Adrenal gland (tissue), 12 donors: ENCODE results near the gene SLC35G3. TPM values are rescaled to one million over a fixed set of nuclear protein-coding genes. Genes with fewer than 3 reads are reported as not detected.

Source experiments
- DNase-seq, 7 donors: peaks; one replicate each; pipeline ENCODE4 v3.0.0-alpha.2; 2019 to 2020
- H3K27ac ChIP-seq, 5 donors: fragments of 200-600 bp; sonication (generic) in 4 of 5; 1 replicate in 3 of 5; 2 replicates in 2 of 5; pipeline versions ENCODE4 v1.5.1 to v1.8.0; 2016 to 2020; ENCODE audit warnings: mild to moderate bottlenecking in 1 of 5
- H3K27me3 ChIP-seq: fragments of 200-600 bp; 2 replicates; pipeline ENCODE4 v1.8.0; 2021
- H3K36me3 ChIP-seq, 2 donors: fragments of 200-600 bp; replicated peaks in 1 of 2; 1 replicate in 1 of 2; 2 replicates in 1 of 2; pipeline versions ENCODE4 v1.5.1 to v1.8.0; 2018 to 2022
- H3K4me1 ChIP-seq, 2 donors: fragments of 200-600 bp; replicated peaks in 1 of 2; 1 replicate in 1 of 2; 2 replicates in 1 of 2; pipeline versions ENCODE4 v1.5.1 to v1.8.0; 2018 to 2021
- H3K4me3 ChIP-seq, 4 donors: fragments of 200-600 bp; sonication (generic) in 3 of 4; one replicate each; pipeline ENCODE4 v1.5.1; 2016 to 2018
- H3K9me3 ChIP-seq, 3 donors: fragments of 200-600 bp; sonication (generic) in 1 of 3; replicated peaks in 1 of 3; 1 replicate in 2 of 3; 2 replicates in 1 of 3; pipeline versions ENCODE4 v1.5.1 to v1.8.0; 2016 to 2021
- POLR2A ChIP-seq, 2 donors: fragments of 450-650 bp; IDR thresholded peaks; one replicate each; pipeline ENCODE4 v1.6.1; 2017; ENCODE audit warnings: antibody characterized with exemption in 2 of 2, mild to moderate bottlenecking in 2 of 2, moderate library complexity in 1 of 2
- WGBS, 4 donors: extraction: QIAGEN DNeasy Blood & Tissue Kit in 2 of 4; methylation state at CpG; one replicate each; pipeline versions ENCODE4 v1.1.5 to v1.1.7; 2013 to 2017; 5-methylcytosine and 5-hydroxymethylcytosine counted together
- intact Hi-C, 2 donors: fragments of 100-400 bp; cut with DNase I; formaldehyde crosslinking; loops; one replicate each; pipeline versions ENCODE4 v1.14.1 to v1.15.0; 2022 to 2023
- polyA plus RNA-seq, 3 donors: library from polyadenylated mRNA; stranded (reverse); fragments of 200-250 nt in 2 of 3; fragments of 350-450 nt in 1 of 3; fragmentation: Illumina TruSeq in 1 of 3; extraction: RNeasy Lipid Tissue Mini Kit (QIAGEN cat#74804) in 1 of 3; gene quantifications; one replicate each; pipeline ENCODE4 v1.2.3, GENCODE V29; 2013 to 2014
- total RNA-seq, 9 donors: library from RNA; depleted of rRNA in 4 of 9; stranded (reverse); fragments of >200 nt in 4 of 9; fragments of 120-200 nt in 1 of 9; fragmentation: NEBNext Ultra II Directional in 1 of 9; extraction: Animal tissue kit (Norgen Biotek cat#: 25700) in 1 of 9; gene quantifications; one replicate each; pipeline versions ENCODE4 v1.1.0 to v1.2.4, GENCODE V29; 2013 to 2023
- TF ChIP-seq, protein P1 (sequence below), 6 experiments: fragments of 450-650 bp in 4 of 6; fragments of 200-600 bp in 2 of 6; sonication (generic) in 1 of 6; IDR thresholded peaks; 1 replicate in 5 of 6; 2 replicates in 1 of 6; pipeline versions ENCODE4 v1.5.1 to v1.8.0; 2016 to 2021; ENCODE audit warnings: antibody characterized with exemption in 6 of 6, mild to moderate bottlenecking in 2 of 6, moderate library complexity in 1 of 6
- donor health status: healthy with polysubstance abuse.
- donor health status: Bipolar disorder and iron deficiency.
- donor health status: DM: yes; HTN: yes; CAD: no.
- donor health status: DM: no; HTN: no; CAD: no.
- donor health status: DM: no; HTN: no; CAD: no.
- donor health status: DM: yes; HTN: yes; CAD: no.

Gene SLC35G3
- total and polyA plus RNA-seq, 12 donors, result not detected

DNA sequence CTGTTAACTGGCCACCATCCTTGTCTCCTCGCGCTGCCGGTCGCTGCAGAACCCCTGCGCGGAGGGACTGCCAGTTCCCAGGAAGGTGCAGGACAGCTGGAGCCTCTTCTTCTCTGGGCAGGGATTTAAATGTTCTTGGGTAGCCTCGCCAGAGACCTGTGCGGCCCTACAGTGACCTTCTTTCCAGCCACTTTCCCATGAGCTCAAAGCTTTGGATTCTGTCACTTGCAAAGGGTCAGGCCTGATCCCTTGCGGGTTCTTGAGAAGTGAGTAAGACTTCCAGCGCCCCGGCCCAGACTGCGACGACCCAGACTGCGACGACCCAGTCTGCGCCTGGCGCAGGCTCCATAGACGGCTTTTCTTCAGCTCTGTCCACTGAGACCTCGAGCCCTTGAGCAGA, 47.3 kb upstream of the SLC35G3 start:
- H3K4me3 ChIP-seq, result peak overlapping the region in 2 of 4 donors; percentile 73 to 78
- H3K27me3 ChIP-seq, result no peaks in the 10 kb centered on the region
- 89 to 99% (median 91%) methylated on average over 15 to 19 of the region's 19 CpGs for WGBS, 4 donors
- TF ChIP-seq, protein P1, sequence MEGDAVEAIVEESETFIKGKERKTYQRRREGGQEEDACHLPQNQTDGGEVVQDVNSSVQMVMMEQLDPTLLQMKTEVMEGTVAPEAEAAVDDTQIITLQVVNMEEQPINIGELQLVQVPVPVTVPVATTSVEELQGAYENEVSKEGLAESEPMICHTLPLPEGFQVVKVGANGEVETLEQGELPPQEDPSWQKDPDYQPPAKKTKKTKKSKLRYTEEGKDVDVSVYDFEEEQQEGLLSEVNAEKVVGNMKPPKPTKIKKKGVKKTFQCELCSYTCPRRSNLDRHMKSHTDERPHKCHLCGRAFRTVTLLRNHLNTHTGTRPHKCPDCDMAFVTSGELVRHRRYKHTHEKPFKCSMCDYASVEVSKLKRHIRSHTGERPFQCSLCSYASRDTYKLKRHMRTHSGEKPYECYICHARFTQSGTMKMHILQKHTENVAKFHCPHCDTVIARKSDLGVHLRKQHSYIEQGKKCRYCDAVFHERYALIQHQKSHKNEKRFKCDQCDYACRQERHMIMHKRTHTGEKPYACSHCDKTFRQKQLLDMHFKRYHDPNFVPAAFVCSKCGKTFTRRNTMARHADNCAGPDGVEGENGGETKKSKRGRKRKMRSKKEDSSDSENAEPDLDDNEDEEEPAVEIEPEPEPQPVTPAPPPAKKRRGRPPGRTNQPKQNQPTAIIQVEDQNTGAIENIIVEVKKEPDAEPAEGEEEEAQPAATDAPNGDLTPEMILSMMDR (IDR thresholded peaks at IDR 0.05), result no peak
- TF ChIP-seq POLR2A (IDR thresholded peaks at IDR 0.05), result no peak
- no peaks in the 10 kb centered on the region for H3K9me3 ChIP-seq
- peak overlapping the region in 1 of 5 donors; percentile 97 for H3K27ac ChIP-seq
- DNase-seq, result no peak
- peaks cover 20 to 30% of the 10 kb centered on the region in 2 donors for H3K4me1 ChIP-seq
- intact Hi-C loops, result loop anchor here in 1 of 2 donors (10.0 kb wide), 1 partner anchor 193 kb away; the partner anchor contains the start of gene SLFN12
- no peaks in the 10 kb centered on the region for H3K36me3 ChIP-seq

DNA sequence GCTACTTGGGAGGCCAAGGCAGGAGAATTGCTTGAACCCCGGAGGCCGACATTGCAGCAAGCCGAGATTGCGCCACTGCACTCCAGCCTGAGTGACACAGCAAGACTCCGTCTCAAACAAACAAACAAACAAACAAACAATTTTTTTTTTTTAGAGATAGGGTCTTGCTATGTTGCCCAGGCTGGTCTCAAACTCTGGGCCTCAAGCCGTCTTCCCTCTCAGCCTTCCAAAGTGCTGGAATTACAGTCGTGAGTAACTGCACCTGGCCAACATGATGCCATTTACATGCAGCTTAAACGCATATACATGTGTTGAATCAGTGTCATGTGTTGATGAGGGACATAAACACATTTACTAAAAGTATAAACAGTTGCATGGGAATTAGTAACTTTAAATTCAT, 46.7 kb upstream of the SLC35G3 start:
- no peak for DNase-seq
- H3K27ac ChIP-seq, result no peak overlapping the region
- H3K9me3 ChIP-seq, result no peaks in the 10 kb centered on the region
- H3K4me1 ChIP-seq, result peaks cover 20 to 30% of the 10 kb centered on the region in 2 donors
- TF ChIP-seq, protein P1 (IDR thresholded peaks at IDR 0.05), result no peak
- 88 to 99% (median 96%) methylated on average over 8 of the region's 8 CpGs for WGBS, 4 donors
- no peaks in the 10 kb centered on the region for H3K27me3 ChIP-seq
- intact Hi-C loops, result loop anchor here in 1 of 2 donors (10.0 kb wide), 1 partner anchor 194 kb away; the partner anchor contains the start of gene SLFN12
- H3K36me3 ChIP-seq, result no peaks in the 10 kb centered on the region
- H3K4me3 ChIP-seq, result no peak overlapping the region

DNA sequence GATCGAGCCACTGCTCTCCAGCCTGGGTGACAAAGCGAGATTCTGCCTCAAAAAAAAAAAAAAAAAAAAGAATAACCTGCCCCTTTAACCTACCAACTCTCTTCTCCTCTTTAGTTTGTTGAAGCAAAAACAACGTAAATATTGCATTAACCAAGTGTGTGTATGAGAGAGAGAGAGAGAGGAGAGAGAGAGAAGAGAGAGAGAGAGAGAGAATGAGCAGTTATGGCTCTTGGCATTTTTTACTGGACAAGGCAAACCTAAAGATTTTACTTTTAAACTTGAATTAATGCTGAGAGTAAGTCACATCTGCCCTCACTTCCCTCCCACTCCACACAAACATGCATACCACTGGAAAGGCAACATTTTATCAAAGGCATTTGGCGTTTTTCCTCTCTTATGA, 45.6 kb upstream of the SLC35G3 start:
- Histone ChIP-seq H3K36me3 (no peaks in the 10 kb centered on the region), H3K9me3 (no peaks in the 10 kb centered on the region), H3K4me1 (peaks cover 12 to 19% of the 10 kb centered on the region in 2 donors), H3K27ac (no peak overlapping the region), H3K27me3 (no peaks in the 10 kb centered on the region), H3K4me3 (no peak overlapping the region)
- intact Hi-C loops, result loop anchor here in 1 of 2 donors (10.0 kb wide), 1 partner anchor 195 kb away; the partner anchor contains the start of gene SLFN12
- 67 to 86% (median 82%) methylated on average over 4 of the region's 4 CpGs for WGBS, 4 donors
- TF ChIP-seq POLR2A (IDR thresholded peaks at IDR 0.05), result no peak
- TF ChIP-seq, protein P1 (IDR thresholded peaks at IDR 0.05), result no peak
- DNase-seq, result no peak

DNA sequence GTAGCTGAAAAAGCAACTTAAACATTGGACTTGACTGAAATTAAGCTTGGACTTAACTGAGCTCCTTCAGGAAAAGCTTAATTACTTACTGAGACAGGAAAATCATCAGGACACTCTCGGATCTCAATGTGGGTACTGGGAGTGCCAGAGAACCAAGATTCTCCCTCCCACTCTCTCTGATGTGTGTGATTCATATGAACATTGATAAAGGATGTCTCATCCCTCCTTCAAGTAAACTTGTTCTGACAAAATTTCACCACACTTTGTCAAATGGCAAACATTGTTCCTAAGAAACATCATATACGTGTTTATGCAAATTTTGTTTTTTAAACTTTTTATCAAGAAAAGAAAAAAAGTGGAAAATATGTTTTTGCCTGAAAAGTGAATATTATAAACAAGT, 44.6 kb upstream of the SLC35G3 start:
- TF ChIP-seq, protein P1 (IDR thresholded peaks at IDR 0.05), result no peak
- no peak for TF ChIP-seq POLR2A (IDR thresholded peaks at IDR 0.05)
- WGBS, 4 donors, result 36 to 43% (median 40%) methylated on average over 2 of the region's 2 CpGs
- Histone ChIP-seq H3K27me3 (no peaks in the 10 kb centered on the region), H3K27ac (no peak overlapping the region), H3K4me1 (peaks cover 9% of the 10 kb centered on the region in 2 donors), H3K9me3 (no peaks in the 10 kb centered on the region), H3K36me3 (no peaks in the 10 kb centered on the region), H3K4me3 (no peak overlapping the region)
- intact Hi-C loops, result no loop called here
- DNase-seq, result no peak
